GM21825 (cell line): ENCODE measurements around the gene CNNM3.

ENCODE experiments used
- ATAC-seq: cut with Tn5 transposase; IDR thresholded peaks from one replicate; pipeline ENCODE4 v1.9.1; 2021; ENCODE audit warnings: mild to moderate bottlenecking, moderate library complexity; ENCODE audit not compliant: unreplicated experiment

CNNM3 gene

GRCh38 chr2:96838345-96839292 lies 22.6 kb downstream of the CNNM3 start:
- ATAC-seq = no peak

GRCh38 chr2:96839293-96839874 lies 23.3 kb downstream of the CNNM3 start:
- ATAC-seq = peak; percentile 63

GRCh38 chr2:96839875-96840850 lies 24.1 kb downstream of the CNNM3 start:
- ATAC-seq = no peak

GRCh38 chr2:96841701-96842495 lies 25.8 kb downstream of the CNNM3 start:
- ATAC-seq = no peak

DNA sequence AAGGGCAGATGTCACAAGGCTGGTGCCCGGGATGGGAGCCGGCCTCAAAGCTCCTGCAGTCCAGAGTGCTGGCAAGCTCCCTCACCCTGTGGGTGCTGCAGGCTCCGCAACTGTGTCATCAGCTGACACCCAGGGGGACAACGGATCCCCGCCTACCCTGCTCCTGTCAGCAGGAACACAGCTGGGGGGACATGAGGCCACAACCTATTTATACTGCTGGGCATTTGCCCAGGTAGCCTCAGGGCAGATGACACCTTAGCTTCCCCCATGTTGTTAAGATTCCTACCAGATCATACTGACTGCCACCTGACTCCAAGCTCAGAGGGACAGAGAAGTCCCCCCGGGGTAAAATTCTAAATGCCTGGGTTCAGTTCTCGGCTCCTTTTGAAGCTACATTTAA lies 26.5 kb downstream of the CNNM3 start:
- no peak for ATAC-seq

GRCh38 chr2:96843538-96844268 lies 27.6 kb downstream of the CNNM3 start, which contains the start of gene ANKRD23:
ANKRD23 (minus strand) TSS chr2:96844021; CDS start chr2:96843992, 29 bp downstream.
- ATAC-seq = no peak

GRCh38 chr2:96844405-96844808 lies 28.3 kb downstream of the CNNM3 start:
- ATAC-seq = no peak

GRCh38 chr2:96846825-96847224 lies 30.8 kb downstream of the CNNM3 start:
- no peak for ATAC-seq

DNA sequence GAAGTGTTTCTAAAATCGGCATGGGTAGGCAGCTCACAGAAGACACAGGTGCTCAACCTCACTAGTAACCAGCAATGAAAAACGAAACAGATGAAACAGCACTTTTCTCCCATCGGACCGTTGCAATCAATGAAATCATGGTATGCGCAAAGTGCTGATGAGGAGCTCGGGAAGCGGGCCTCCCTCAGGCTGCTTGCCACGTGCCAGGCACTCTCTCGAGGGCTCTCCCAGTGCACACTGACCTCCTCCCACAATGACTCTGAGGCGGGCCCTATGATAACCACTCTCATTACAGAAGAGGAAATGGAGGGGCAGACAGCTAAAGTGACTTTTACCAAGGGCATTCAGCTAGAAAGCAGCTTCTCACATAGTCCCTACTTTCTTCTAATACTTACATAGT lies 31.5 kb downstream of the CNNM3 start:
- ATAC-seq = no peak

- no peak for ATAC-seq
Measured at GRCh38 chr2:96848264-96848663, 32.2 kb downstream of the CNNM3 start.

- no peak for ATAC-seq
Measured at GRCh38 chr2:96852667-96853066, 36.6 kb downstream of the CNNM3 start.

- no peak for ATAC-seq
Measured at GRCh38 chr2:96853321-96853720, 37.3 kb downstream of the CNNM3 start.

- ATAC-seq = no peak
Measured at GRCh38 chr2:96856776-96857666, 41.0 kb downstream of the CNNM3 start.

- ATAC-seq = peak; percentile 90
Measured at GRCh38 chr2:96857667-96858372, 41.8 kb downstream of the CNNM3 start, which contains the start of gene ANKRD39. ANKRD39 (minus strand) TSS chr2:96858016; CDS start chr2:96857987, 29 bp downstream.

DNA sequence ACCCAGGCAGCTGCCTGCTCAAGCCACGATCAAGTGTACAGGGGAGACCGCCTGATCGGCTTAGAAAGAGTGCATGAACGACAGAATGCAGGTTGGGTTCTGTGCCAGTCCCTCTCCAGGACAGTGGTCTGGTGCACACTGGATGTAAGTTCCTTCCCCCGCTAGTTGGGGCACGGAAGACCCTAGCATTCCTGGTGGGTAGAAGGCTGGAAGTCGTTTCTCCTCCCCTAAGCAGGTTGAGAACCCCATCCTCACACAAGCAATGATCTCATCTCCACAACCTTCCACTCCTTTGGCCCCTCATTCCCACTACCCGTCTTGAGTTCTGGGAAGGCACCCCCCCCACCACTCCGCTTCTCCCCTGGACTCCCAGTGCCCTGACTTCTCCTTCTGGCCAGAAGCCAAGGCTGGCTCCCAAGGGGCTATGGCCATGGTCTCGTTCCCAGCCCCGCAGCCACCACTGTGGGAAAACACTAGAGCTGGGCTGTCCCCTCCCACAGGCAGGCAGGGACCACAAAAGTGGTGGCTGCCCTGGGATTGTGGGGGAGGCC lies 43.1 kb downstream of the CNNM3 start:
- no peak for ATAC-seq

- no peak for ATAC-seq
Measured at GRCh38 chr2:96859681-96860064, 43.6 kb downstream of the CNNM3 start.
